WERI-Rb-1 (cell line): ENCODE data around the gene EYS.

Experiments
- DNase-seq: peaks from one replicate; pipeline ENCODE4 v3.0.0-alpha.2; 2020
- H3K27ac ChIP-seq: fragments of 250-450 bp; sonication (Bioruptor Pico); 2 replicates; pipeline ENCODE4 v1.5.1; 2020; ENCODE audit warnings: mild to moderate bottlenecking, moderate library complexity
- H3K27me3 ChIP-seq: fragments of 250-450 bp; sonication (Bioruptor Pico); 2 replicates; pipeline ENCODE4 v1.5.1; 2021; ENCODE audit warnings: mild to moderate bottlenecking, low read depth, moderate library complexity; ENCODE audit not compliant: insufficient read depth, severe bottlenecking
- H3K36me3 ChIP-seq: fragments of 250-450 bp; sonication (Bioruptor Pico); 2 replicates; pipeline ENCODE4 v1.5.1; 2020; ENCODE audit warnings: mild to moderate bottlenecking, moderate library complexity
- H3K4me3 ChIP-seq: 2 replicates; pipeline ENCODE4 v1.5.1; 2011; ENCODE audit warnings: low read depth, mild to moderate bottlenecking, control low read depth, low read length
- H3K9me3 ChIP-seq: fragments of 250-450 bp; sonication (Bioruptor Pico); 2 replicates; pipeline ENCODE4 v1.5.1; 2021; ENCODE audit warnings: mild to moderate bottlenecking, moderate library complexity; ENCODE audit not compliant: severe bottlenecking
- TF ChIP-seq, protein P1 (sequence below): IDR thresholded peaks from 2 replicates; pipeline ENCODE4 v1.5.1; 2011; ENCODE audit warnings: low read depth, mild to moderate bottlenecking, control low read depth, inconsistent platforms, low read length

The EYS gene

DNA sequence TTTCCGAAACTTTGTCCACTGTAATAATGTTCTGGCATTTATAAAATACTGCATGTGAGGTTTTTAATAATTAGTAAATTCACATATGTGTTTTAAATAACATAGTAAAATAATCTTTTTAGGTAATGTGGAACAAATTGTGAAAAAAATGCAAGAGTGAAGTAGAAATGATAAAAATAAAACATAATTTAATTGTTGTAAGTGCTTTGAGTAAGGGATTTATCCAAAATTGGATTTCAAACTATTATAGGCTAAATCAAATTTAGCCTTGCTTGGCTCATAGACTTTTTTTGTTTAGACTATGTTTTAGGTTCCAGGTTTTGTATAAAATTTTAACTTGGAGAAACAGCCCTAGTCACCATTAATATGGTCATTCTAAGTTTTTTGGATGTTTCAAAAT is 1041.9 kb downstream of the EYS start:
- H3K36me3 ChIP-seq, result no peaks in the 10 kb centered on the region
- no peaks in the 10 kb centered on the region for H3K27me3 ChIP-seq
- H3K27ac ChIP-seq, result no peak overlapping the region
- no peak overlapping the region for H3K4me3 ChIP-seq
- H3K9me3 ChIP-seq, result no peaks in the 10 kb centered on the region
- no peak for DNase-seq
- TF ChIP-seq, protein P1, sequence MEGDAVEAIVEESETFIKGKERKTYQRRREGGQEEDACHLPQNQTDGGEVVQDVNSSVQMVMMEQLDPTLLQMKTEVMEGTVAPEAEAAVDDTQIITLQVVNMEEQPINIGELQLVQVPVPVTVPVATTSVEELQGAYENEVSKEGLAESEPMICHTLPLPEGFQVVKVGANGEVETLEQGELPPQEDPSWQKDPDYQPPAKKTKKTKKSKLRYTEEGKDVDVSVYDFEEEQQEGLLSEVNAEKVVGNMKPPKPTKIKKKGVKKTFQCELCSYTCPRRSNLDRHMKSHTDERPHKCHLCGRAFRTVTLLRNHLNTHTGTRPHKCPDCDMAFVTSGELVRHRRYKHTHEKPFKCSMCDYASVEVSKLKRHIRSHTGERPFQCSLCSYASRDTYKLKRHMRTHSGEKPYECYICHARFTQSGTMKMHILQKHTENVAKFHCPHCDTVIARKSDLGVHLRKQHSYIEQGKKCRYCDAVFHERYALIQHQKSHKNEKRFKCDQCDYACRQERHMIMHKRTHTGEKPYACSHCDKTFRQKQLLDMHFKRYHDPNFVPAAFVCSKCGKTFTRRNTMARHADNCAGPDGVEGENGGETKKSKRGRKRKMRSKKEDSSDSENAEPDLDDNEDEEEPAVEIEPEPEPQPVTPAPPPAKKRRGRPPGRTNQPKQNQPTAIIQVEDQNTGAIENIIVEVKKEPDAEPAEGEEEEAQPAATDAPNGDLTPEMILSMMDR, result no peak

DNA sequence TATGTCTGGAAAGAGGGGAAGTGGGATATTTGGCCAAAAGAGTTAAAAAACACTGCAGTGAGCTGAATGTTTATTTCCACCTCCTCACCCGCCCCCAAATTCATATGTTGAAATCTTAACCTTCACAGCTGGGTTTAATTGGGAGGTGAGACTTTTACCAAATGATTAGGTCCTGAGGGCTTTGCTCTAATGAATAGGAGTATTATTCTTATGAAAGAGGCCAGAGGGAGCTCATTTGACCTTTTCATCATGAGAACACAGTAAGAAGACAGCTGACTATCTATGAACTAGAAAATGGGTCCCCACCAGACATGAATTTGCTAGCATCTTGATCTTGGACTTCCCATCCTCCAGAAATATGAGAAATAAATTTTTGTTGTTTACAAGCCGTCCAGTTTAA is 1042.5 kb downstream of the EYS start:
- no peak for DNase-seq
- H3K9me3 ChIP-seq, result no peaks in the 10 kb centered on the region
- H3K27ac ChIP-seq, result no peak overlapping the region
- H3K27me3 ChIP-seq, result no peaks in the 10 kb centered on the region
- H3K36me3 ChIP-seq, result no peaks in the 10 kb centered on the region
- TF ChIP-seq, protein P1, result no peak
- no peak overlapping the region for H3K4me3 ChIP-seq

DNA sequence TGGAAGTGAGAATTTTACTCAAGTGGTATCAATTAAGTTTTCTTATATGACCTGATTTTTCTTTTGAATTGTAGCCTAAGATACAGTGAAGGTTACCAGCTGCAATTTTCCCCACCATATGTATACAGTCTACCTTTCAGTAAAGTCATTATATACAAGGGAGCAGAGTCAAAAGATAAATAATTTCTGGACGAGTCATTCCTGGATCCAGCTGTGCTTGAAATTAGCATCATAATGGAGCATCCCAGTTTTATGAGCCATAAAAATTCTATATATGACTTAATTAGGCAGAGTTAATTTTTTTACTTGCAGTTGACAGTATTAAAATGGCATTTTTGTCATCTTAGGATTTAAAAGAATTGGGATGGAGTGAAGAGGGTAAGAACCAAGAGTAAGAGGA is 1063.0 kb downstream of the EYS start:
- no peak overlapping the region for H3K27ac ChIP-seq
- H3K4me3 ChIP-seq, result no peak overlapping the region
- H3K36me3 ChIP-seq, result no peaks in the 10 kb centered on the region
- TF ChIP-seq, protein P1, result no peak
- H3K27me3 ChIP-seq, result no peaks in the 10 kb centered on the region
- no peak for DNase-seq
- no peaks in the 10 kb centered on the region for H3K9me3 ChIP-seq

DNA sequence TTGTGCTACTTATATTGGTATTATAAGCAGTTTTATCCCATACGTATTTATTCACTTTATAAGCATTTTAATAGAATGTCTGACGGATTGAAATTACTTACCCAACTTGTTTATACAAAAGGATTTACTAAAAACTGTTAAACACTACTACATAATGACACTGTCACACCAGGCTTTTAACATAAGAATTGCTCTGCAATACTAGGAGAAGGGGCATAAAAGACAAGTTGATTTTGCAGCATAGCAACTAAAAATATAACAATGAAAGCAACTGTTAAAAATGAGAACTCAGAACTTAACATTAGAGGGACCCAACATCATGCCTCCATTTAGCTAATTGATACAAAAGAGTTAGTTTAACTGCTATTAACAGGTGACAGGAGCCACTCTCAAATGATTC is 1076.1 kb downstream of the EYS start:
- Histone ChIP-seq H3K27ac (no peak overlapping the region), H3K9me3 (no peaks in the 10 kb centered on the region), H3K27me3 (no peaks in the 10 kb centered on the region), H3K36me3 (no peaks in the 10 kb centered on the region), H3K4me3 (no peak overlapping the region)
- no peak for DNase-seq
- TF ChIP-seq, protein P1, result no peak

DNA sequence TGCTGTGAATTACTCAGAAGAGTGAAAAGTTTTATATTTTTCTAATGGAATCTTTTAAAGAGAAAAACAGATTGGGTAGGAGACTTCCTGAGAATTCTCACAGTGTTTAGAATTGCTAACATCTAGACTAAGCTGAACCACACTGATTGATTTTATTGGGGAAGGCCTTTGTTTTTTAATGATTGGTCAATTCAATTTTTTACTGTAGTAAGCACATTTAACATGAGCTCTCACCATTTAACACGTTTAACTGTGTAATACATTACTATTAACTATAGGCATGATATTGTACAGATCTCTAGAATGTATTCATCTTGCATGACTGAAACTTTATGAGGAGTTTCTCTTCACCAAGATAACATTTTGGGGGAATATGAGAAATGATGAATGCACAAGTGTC is 1084.1 kb downstream of the EYS start:
- no peak for DNase-seq
- H3K4me3 ChIP-seq, result no peak overlapping the region
- H3K27me3 ChIP-seq, result no peaks in the 10 kb centered on the region
- no peaks in the 10 kb centered on the region for H3K36me3 ChIP-seq
- TF ChIP-seq, protein P1, result no peak
- H3K9me3 ChIP-seq, result no peaks in the 10 kb centered on the region
- H3K27ac ChIP-seq, result no peak overlapping the region

DNA sequence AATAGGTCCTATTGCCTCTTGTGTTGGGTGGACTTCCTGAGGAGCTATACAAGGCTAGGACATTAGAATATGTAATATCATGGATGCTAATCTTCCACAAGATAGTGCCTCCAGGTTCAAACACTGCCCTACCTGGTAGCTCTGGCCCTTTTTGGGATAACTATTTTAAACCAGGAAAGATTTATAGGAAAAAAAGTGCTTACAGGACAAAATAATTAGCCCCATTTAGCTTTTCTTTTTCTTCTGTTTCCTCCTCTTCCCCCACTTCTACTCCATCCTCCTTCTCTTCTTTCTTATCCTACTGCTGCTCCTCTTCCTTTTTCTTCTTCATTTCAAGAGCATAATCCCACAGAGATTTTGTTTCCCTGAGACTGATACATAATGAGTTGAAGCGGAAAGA is 1104.0 kb downstream of the EYS start:
- no peak overlapping the region for H3K27ac ChIP-seq
- no peak overlapping the region for H3K4me3 ChIP-seq
- no peaks in the 10 kb centered on the region for H3K36me3 ChIP-seq
- H3K9me3 ChIP-seq, result no peaks in the 10 kb centered on the region
- TF ChIP-seq, protein P1, result no peak
- no peaks in the 10 kb centered on the region for H3K27me3 ChIP-seq
- DNase-seq, result no peak
